OCI-LY7 (cell line): ENCODE results near the gene SLC19A1. TPM values are rescaled to one million over a fixed set of nuclear protein-coding genes. Genes with fewer than 3 reads are reported as not detected.

Experiments used
- BruUV-seq: library from RNA; stranded (reverse); fragments of 400-500 nt; replicated peaks from 2 replicates; lab custom pipeline; 2021; lab: Mats Ljungman, UMichigan
- CTCF ChIA-PET: fragments of 300-600 bp; sonication (Branson Sonifier 250); formaldehyde crosslinking; loops from one replicate; lab custom pipeline; 2022; ENCODE audit warnings: antibody characterized with exemption; ENCODE audit not compliant: unreplicated experiment; lab: Charles Lee
- POLR2A ChIA-PET: fragments of 300-600 bp; sonication (Branson Sonifier 250); formaldehyde crosslinking; loops from one replicate; lab custom pipeline; 2022; ENCODE audit warnings: antibody characterized with exemption; lab: Charles Lee
- DNase-seq: peaks from one replicate; pipeline ENCODE4 v3.0.0-alpha.2; 2015; ENCODE audit warnings: low spot score
- H2AFZ ChIP-seq: fragments of 200-600 bp; sonication (generic), shearing (Covaris generic); 2 replicates; pipeline ENCODE4 v1.6.1; 2014; ENCODE audit warnings: mild to moderate bottlenecking, antibody characterized with exemption, low read length, moderate library complexity
- H3K27ac ChIP-seq: fragments of 200-600 bp; sonication (generic); 2 replicates; pipeline ENCODE4 v1.5.1; 2014; ENCODE audit warnings: mixed run types, low read depth, mild to moderate bottlenecking, moderate library complexity, low read length, inconsistent platforms; ENCODE audit not compliant: poor library complexity, severe bottlenecking
- H3K36me3 ChIP-seq: fragments of 200-600 bp; sonication (generic); 2 replicates; pipeline ENCODE4 v1.6.1; 2014; ENCODE audit warnings: mild to moderate bottlenecking, antibody characterized with exemption, low read length, moderate library complexity, mixed read lengths; ENCODE audit not compliant: insufficient read depth
- H3K4me1 ChIP-seq: fragments of 200-600 bp; sonication (generic); 2 replicates; pipeline ENCODE4 v1.5.1; 2014; ENCODE audit warnings: mild to moderate bottlenecking, low read length; ENCODE audit not compliant: insufficient read depth, poor library complexity, severe bottlenecking
- H3K4me2 ChIP-seq: fragments of 200-600 bp; sonication (generic); 2 replicates; pipeline ENCODE4 v1.6.1; 2014; ENCODE audit warnings: mild to moderate bottlenecking, low read length
- H3K4me3 ChIP-seq: fragments of 200-600 bp; sonication (generic); 2 replicates; pipeline ENCODE4 v1.5.1; 2014; ENCODE audit warnings: mild to moderate bottlenecking, low read depth, low read length; ENCODE audit not compliant: poor library complexity, severe bottlenecking
- H3K79me2 ChIP-seq: fragments of 200-600 bp; sonication (generic); 2 replicates; pipeline ENCODE4 v1.6.1; 2016; ENCODE audit warnings: low read depth, mild to moderate bottlenecking, low read length, moderate library complexity, mixed read lengths; ENCODE audit not compliant: insufficient read depth
- H3K9me2 ChIP-seq: fragments of 200-600 bp; sonication (generic); 2 replicates; pipeline ENCODE4 v1.6.1; 2016; ENCODE audit warnings: mild to moderate bottlenecking, low read length, mixed read lengths; ENCODE audit not compliant: insufficient read depth
- H3K9me3 ChIP-seq: fragments of 200-600 bp; sonication (generic); 2 replicates; pipeline ENCODE4 v1.6.1; 2014; ENCODE audit warnings: mild to moderate bottlenecking, mixed run types, low read length, mixed read lengths
- H4K20me1 ChIP-seq: fragments of 200-600 bp; sonication (generic); 2 replicates; pipeline ENCODE4 v1.6.1; 2014; ENCODE audit warnings: mild to moderate bottlenecking, antibody characterized with exemption, low read length, moderate library complexity, mixed read lengths; ENCODE audit not compliant: insufficient read depth
- EZH2phosphoT487 ChIP-seq: fragments of 200-600 bp; sonication (generic); IDR thresholded peaks from 2 replicates; pipeline ENCODE4 v1.6.1; 2018; ENCODE audit warnings: low read depth, borderline replicate concordance, mild to moderate bottlenecking, mixed run types, antibody characterized with exemption, low read length, moderate library complexity, mixed read lengths
- intact Hi-C: fragments of 100-400 bp; cut with micrococcal nuclease; formaldehyde crosslinking; loops from one replicate; pipeline ENCODE4 v1.10.0; 2022; ENCODE audit not compliant: unreplicated experiment
- total RNA-seq, 2 experiments: library from RNA; depleted of rRNA in 1 of 2; stranded (reverse); fragments of >200 nt in 1 of 2; shearing (Covaris generic) in 1 of 2; gene quantifications; 2 replicates each; pipeline ENCODE4 v1.2.3, GENCODE V29; 2014 to 2022
- TF ChIP-seq, protein P1 (sequence below): fragments of 200-600 bp; sonication (generic); conservative IDR thresholded peaks from 2 replicates; pipeline ENCODE4 v1.5.1; 2014; ENCODE audit warnings: mild to moderate bottlenecking, antibody characterized with exemption, low read length, moderate library complexity, mixed read lengths

Gene SLC19A1
- total RNA-seq, 2 experiments from 2014 or later = 17.9 to 41.2 TPM

- H3K9me2 ChIP-seq = no peaks in the 10 kb centered on the region
These were observed 83.7 kb downstream of the SLC19A1 start for GRCh38 chr21:45458281-45459170.

GRCh38 chr21:45457832-45458172 lies 84.4 kb downstream of the SLC19A1 start:
- peaks cover 7% of the 10 kb centered on the region; the same call in 1 of the 2 replicates for H3K9me3 ChIP-seq
- H3K27ac ChIP-seq = no peak overlapping the region
- no peaks in the 10 kb centered on the region for H3K79me2 ChIP-seq
- H4K20me1 ChIP-seq = no peaks in the 10 kb centered on the region
- intact Hi-C loops = no loop called here
- no peak for TF ChIP-seq EZH2phosphoT487
- TF ChIP-seq, protein P1, sequence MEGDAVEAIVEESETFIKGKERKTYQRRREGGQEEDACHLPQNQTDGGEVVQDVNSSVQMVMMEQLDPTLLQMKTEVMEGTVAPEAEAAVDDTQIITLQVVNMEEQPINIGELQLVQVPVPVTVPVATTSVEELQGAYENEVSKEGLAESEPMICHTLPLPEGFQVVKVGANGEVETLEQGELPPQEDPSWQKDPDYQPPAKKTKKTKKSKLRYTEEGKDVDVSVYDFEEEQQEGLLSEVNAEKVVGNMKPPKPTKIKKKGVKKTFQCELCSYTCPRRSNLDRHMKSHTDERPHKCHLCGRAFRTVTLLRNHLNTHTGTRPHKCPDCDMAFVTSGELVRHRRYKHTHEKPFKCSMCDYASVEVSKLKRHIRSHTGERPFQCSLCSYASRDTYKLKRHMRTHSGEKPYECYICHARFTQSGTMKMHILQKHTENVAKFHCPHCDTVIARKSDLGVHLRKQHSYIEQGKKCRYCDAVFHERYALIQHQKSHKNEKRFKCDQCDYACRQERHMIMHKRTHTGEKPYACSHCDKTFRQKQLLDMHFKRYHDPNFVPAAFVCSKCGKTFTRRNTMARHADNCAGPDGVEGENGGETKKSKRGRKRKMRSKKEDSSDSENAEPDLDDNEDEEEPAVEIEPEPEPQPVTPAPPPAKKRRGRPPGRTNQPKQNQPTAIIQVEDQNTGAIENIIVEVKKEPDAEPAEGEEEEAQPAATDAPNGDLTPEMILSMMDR = no peak
- no peak overlapping the region for H3K4me3 ChIP-seq
- H3K9me2 ChIP-seq = no peaks in the 10 kb centered on the region
- H3K36me3 ChIP-seq = no peaks in the 10 kb centered on the region
- ChIA-PET POLR2A (no interaction called here), CTCF (no interaction called here)
- no peak overlapping the region for H2AFZ ChIP-seq
- no peak overlapping the region for H3K4me2 ChIP-seq
- no TSS peak for BruUV-seq
- no peak for DNase-seq
- no peaks in the 10 kb centered on the region for H3K4me1 ChIP-seq

More at GRCh38 chr21:45458281-45459170, 83.7 kb downstream of the SLC19A1 start:
- Histone ChIP-seq H3K9me3 (no peaks in the 10 kb centered on the region), H3K4me2 (no peak overlapping the region), H3K4me1 (no peaks in the 10 kb centered on the region), H3K79me2 (no peaks in the 10 kb centered on the region), H3K27ac (no peak overlapping the region), H3K36me3 (no peaks in the 10 kb centered on the region), H2AFZ (no peak overlapping the region), H3K4me3 (no peak overlapping the region), H4K20me1 (no peaks in the 10 kb centered on the region)
- POLR2A ChIA-PET = no interaction called here
- intact Hi-C loops = no loop called here
- CTCF ChIA-PET = no interaction called here
- no peak for TF ChIP-seq EZH2phosphoT487
- TF ChIP-seq, protein P1 = no peak
- BruUV-seq = no TSS peak
- DNase-seq = no peak
